ENCODE data around the gene BTBD19.

The BTBD19 gene

DNA sequence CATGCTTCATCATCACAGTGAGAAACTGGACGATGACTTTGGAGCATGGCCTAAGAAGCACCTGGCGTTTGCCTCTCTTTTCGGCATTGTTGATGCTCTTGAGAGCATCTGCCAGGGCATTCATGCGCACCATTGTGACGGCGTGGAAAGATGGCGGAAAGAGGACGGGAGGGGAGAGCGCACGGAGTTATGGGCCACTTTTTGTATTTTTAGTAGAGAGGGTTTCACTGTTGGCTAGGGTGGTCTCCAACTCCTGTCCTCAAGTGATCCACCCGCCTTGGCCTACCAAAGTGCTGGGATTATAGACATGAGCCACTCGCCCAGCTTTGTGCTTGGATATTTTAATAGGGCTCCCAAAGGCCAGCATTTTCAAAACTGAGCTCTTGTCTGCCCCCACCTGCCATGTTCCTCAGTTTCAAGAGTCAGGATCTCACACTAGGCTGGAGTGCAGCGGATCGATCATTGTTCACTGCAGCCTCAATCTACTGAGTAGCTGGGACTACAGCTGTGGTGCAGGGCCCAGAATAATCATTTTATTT lies 27.7 kb upstream of the BTBD19 start:
- peaks cover 49% of the 10 kb centered on the region for H3K36me3 ChIP-seq (replicated peaks)
- H3K27me3 ChIP-seq (replicated peaks) = no peaks in the 10 kb centered on the region
- TF ChIP-seq, protein P1, sequence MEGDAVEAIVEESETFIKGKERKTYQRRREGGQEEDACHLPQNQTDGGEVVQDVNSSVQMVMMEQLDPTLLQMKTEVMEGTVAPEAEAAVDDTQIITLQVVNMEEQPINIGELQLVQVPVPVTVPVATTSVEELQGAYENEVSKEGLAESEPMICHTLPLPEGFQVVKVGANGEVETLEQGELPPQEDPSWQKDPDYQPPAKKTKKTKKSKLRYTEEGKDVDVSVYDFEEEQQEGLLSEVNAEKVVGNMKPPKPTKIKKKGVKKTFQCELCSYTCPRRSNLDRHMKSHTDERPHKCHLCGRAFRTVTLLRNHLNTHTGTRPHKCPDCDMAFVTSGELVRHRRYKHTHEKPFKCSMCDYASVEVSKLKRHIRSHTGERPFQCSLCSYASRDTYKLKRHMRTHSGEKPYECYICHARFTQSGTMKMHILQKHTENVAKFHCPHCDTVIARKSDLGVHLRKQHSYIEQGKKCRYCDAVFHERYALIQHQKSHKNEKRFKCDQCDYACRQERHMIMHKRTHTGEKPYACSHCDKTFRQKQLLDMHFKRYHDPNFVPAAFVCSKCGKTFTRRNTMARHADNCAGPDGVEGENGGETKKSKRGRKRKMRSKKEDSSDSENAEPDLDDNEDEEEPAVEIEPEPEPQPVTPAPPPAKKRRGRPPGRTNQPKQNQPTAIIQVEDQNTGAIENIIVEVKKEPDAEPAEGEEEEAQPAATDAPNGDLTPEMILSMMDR (IDR thresholded peaks at IDR 0.05; ENCODE audit: low read depth, low read length, missing control alignments) = no peak
- no peak for DNase-seq
- in situ Hi-C loops (cut with HindIII; ENCODE audit: low pct_ligation_motif_present, low sequenced_read_pairs) = no loop called here
- no peak overlapping the region for H3K4me3 ChIP-seq (ENCODE audit: low read depth, low read length)
- H3K27ac ChIP-seq = no peak overlapping the region

GRCh38 chr1:44783697-44784093 lies 24.6 kb upstream of the BTBD19 start:
- Histone ChIP-seq H3K27ac (no peak overlapping the region), H3K27me3 (replicated peaks) (no peaks in the 10 kb centered on the region), H3K4me3 (ENCODE audit: low read depth, low read length) (peak overlapping the region; percentile 35), H3K36me3 (replicated peaks) (peaks cover 24% of the 10 kb centered on the region)
- in situ Hi-C loops (cut with HindIII; ENCODE audit: low pct_ligation_motif_present, low sequenced_read_pairs) = no loop called here
- DNase-seq = no peak
- TF ChIP-seq, protein P1 (IDR thresholded peaks at IDR 0.05; ENCODE audit: low read depth, low read length, missing control alignments) = no peak

DNA sequence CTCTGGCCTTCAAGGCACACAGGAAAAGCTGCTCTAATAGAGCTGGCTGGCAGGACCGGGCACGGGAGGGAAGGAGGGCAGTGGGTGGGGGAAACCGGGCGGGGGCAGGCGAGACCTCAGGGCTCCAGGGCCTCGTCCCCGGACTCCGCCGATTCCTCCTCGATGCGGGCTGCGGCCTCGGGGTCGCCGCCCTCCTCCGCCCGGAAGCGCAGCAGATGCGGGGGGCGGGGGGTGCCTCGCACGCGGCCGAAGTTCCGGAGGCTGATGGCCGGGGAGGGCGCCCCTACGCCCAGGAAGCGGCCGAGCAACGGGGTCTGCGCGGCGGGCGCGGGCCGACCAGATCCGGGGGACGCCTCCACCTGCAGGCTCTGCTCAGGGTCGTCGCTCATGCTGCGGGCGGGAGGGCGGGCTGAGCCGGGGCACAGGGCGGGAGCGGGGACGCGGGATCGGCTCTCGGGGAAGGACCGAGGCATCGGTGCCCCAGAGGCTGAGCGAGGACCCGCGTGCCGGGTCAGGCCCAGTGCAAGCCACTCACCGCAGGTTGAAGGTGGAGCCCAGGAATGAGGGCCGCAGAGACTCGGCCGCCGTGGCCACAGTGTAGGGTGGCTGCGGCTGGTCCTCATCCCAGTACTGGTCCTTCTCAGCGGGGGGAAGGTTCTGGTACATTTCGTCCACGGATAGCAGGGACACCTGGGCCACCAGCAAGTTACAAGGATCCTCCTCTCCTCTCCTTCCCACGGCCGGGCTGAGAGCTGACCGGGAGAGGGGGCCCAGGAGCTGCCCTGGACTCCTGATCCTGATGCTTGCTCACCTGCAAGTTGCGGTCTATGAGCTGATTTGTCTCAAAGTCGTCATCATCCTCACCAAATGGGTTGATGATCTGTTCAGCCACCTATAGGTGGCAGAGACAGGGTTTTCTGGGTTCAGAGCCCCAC lies 24.0 kb upstream of the BTBD19 start:
- Histone ChIP-seq H3K27ac (no peak overlapping the region), H3K4me3 (ENCODE audit: low read depth, low read length) (peak overlapping the region; percentile 35), H3K36me3 (replicated peaks) (peaks cover 17% of the 10 kb centered on the region), H3K27me3 (replicated peaks) (no peaks in the 10 kb centered on the region)
- TF ChIP-seq, protein P1 (IDR thresholded peaks at IDR 0.05; ENCODE audit: low read depth, low read length, missing control alignments) = peak; percentile 28
- in situ Hi-C loops (cut with HindIII; ENCODE audit: low pct_ligation_motif_present, low sequenced_read_pairs) = no loop called here
- DNase-seq = no peak

- in situ Hi-C loops (cut with HindIII; ENCODE audit: low pct_ligation_motif_present, low sequenced_read_pairs) = no loop called here
These were observed 23.3 kb upstream of the BTBD19 start for GRCh38 chr1:44785029-44785380.

GRCh38 chr1:44785501-44786137 lies 22.7 kb upstream of the BTBD19 start:
- Histone ChIP-seq H3K4me3 (ENCODE audit: low read depth, low read length) (peak overlapping the region; percentile 54), H3K27ac (no peak overlapping the region), H3K27me3 (replicated peaks) (no peaks in the 10 kb centered on the region), H3K36me3 (replicated peaks) (peaks cover 6% of the 10 kb centered on the region)
- no peak for DNase-seq
- TF ChIP-seq, protein P1 (IDR thresholded peaks at IDR 0.05; ENCODE audit: low read depth, low read length, missing control alignments) = no peak
- in situ Hi-C loops (cut with HindIII; ENCODE audit: low pct_ligation_motif_present, low sequenced_read_pairs) = no loop called here

More at GRCh38 chr1:44785029-44785380, 23.3 kb upstream of the BTBD19 start:
- Histone ChIP-seq H3K27me3 (replicated peaks) (no peaks in the 10 kb centered on the region), H3K4me3 (ENCODE audit: low read depth, low read length) (no peak overlapping the region), H3K36me3 (replicated peaks) (peaks cover 11% of the 10 kb centered on the region), H3K27ac (no peak overlapping the region)
- no peak for DNase-seq
- TF ChIP-seq, protein P1 (IDR thresholded peaks at IDR 0.05; ENCODE audit: low read depth, low read length, missing control alignments) = peak; percentile 0
